ENCODE data around the gene L3MBTL3. TPM values are rescaled to one million over a fixed set of nuclear protein-coding genes. Genes with fewer than 3 reads are reported as not detected.

Gene L3MBTL3
- total RNA-seq, 1 donor from 2014 or later: 23.8 TPM

DNA sequence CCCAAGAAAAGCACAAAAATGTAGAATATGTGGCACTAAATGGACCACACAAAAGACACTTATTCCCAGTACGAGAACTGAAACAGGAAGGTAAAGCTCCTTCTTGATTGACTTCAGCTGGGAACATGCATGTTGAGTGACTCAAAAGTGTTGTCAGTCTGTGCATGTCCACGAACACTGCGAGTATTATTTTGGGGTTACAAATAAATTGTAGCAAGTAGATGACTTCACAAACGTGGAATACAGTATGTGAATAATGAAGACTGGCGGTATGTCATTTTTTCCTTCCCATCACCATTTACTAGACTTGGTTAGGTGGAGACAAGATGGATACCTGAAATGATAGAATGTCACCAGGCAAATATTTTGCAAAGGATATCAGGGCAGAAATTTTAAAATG lies 45.4 kb downstream of the L3MBTL3 start:
- Mint-ChIP-seq H3K27me3 (no peaks in the 10 kb centered on the region), H3K9me3 (no peaks in the 10 kb centered on the region), H3K27ac (no peak overlapping the region), H3K4me1 (ENCODE audit: unreplicated experiment) (no peaks in the 10 kb centered on the region), H3K4me3 (no peak overlapping the region), H3K36me3 (peaks cover 34% of the 10 kb centered on the region)
- no peak for DNase-seq (ENCODE audit: extremely low spot score, unreplicated experiment)
- TF ChIP-seq, protein P1, sequence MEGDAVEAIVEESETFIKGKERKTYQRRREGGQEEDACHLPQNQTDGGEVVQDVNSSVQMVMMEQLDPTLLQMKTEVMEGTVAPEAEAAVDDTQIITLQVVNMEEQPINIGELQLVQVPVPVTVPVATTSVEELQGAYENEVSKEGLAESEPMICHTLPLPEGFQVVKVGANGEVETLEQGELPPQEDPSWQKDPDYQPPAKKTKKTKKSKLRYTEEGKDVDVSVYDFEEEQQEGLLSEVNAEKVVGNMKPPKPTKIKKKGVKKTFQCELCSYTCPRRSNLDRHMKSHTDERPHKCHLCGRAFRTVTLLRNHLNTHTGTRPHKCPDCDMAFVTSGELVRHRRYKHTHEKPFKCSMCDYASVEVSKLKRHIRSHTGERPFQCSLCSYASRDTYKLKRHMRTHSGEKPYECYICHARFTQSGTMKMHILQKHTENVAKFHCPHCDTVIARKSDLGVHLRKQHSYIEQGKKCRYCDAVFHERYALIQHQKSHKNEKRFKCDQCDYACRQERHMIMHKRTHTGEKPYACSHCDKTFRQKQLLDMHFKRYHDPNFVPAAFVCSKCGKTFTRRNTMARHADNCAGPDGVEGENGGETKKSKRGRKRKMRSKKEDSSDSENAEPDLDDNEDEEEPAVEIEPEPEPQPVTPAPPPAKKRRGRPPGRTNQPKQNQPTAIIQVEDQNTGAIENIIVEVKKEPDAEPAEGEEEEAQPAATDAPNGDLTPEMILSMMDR (conservative IDR thresholded peaks at IDR 0.05): no peak

DNA sequence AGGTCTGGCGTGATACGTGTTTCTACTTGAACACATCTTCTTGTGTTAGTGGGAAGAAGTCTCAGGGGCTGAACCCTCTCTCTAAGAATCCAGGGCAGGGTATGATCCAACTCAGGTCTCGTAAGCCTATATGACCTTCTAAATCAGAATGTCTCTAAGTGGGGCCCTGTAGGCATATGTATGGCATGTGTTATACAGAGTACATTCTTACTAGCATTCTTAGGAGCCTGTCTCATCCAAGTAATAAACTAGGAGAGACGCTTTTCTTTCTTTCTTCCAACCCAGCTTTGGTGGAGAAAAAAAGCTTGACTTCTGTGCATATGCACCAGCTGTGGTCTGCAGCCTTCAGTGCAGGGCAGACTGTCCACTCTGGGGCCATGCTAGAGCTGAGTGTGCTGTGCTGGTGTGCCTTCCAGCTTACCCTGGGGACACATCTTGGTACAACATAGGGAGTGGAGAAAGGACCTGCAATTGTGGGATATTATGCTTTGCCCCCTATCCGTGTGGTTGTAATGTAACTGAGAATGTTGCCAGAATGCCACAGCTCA lies 47.3 kb downstream of the L3MBTL3 start:
- peaks cover 37% of the 10 kb centered on the region for H3K36me3 Mint-ChIP-seq
- DNase-seq (ENCODE audit: extremely low spot score, unreplicated experiment): no peak
- H3K4me3 Mint-ChIP-seq: no peak overlapping the region
- H3K4me1 Mint-ChIP-seq (ENCODE audit: unreplicated experiment): peaks cover 3% of the 10 kb centered on the region
- no peaks in the 10 kb centered on the region for H3K9me3 Mint-ChIP-seq
- H3K27ac Mint-ChIP-seq: no peak overlapping the region
- TF ChIP-seq, protein P1 (conservative IDR thresholded peaks at IDR 0.05): no peak
- H3K27me3 Mint-ChIP-seq: no peaks in the 10 kb centered on the region

GRCh38 chr6:130069485-130069884 lies 51.1 kb downstream of the L3MBTL3 start:
- DNase-seq (ENCODE audit: extremely low spot score, unreplicated experiment): no peak
- no peak overlapping the region for H3K4me3 Mint-ChIP-seq
- peaks cover 3% of the 10 kb centered on the region for H3K4me1 Mint-ChIP-seq (ENCODE audit: unreplicated experiment)
- TF ChIP-seq, protein P1 (conservative IDR thresholded peaks at IDR 0.05): no peak
- no peak overlapping the region for H3K27ac Mint-ChIP-seq
- H3K9me3 Mint-ChIP-seq: no peaks in the 10 kb centered on the region
- peaks cover 25% of the 10 kb centered on the region for H3K36me3 Mint-ChIP-seq
- H3K27me3 Mint-ChIP-seq: no peaks in the 10 kb centered on the region

GRCh38 chr6:130070326-130070725 lies 51.9 kb downstream of the L3MBTL3 start:
- TF ChIP-seq, protein P1 (conservative IDR thresholded peaks at IDR 0.05): no peak

GRCh38 chr6:130070792-130071191 lies 52.4 kb downstream of the L3MBTL3 start:
- Mint-ChIP-seq H3K4me3 (no peak overlapping the region), H3K27ac (no peak overlapping the region), H3K36me3 (peaks cover 23% of the 10 kb centered on the region), H3K4me1 (ENCODE audit: unreplicated experiment) (peaks cover 3% of the 10 kb centered on the region), H3K27me3 (no peaks in the 10 kb centered on the region), H3K9me3 (no peaks in the 10 kb centered on the region)
- no peak for DNase-seq (ENCODE audit: extremely low spot score, unreplicated experiment)
- TF ChIP-seq, protein P1 (conservative IDR thresholded peaks at IDR 0.05): no peak

More at GRCh38 chr6:130070326-130070725, 51.9 kb downstream of the L3MBTL3 start:
- no peak for DNase-seq (ENCODE audit: extremely low spot score, unreplicated experiment)
- Mint-ChIP-seq H3K4me1 (ENCODE audit: unreplicated experiment) (peaks cover 3% of the 10 kb centered on the region), H3K27ac (no peak overlapping the region), H3K9me3 (no peaks in the 10 kb centered on the region), H3K36me3 (peaks cover 21% of the 10 kb centered on the region), H3K27me3 (no peaks in the 10 kb centered on the region), H3K4me3 (no peak overlapping the region)
